DOHH2 (cell line): ENCODE measurements around the gene GALNS.

Source experiments
- EZH2phosphoT487 ChIP-seq: fragments of 200-600 bp; sonication (generic); IDR thresholded peaks from 2 replicates; pipeline ENCODE4 v1.6.1; 2017; ENCODE audit warnings: borderline replicate concordance, mild to moderate bottlenecking, antibody characterized with exemption, low read length, moderate library complexity, mixed read lengths
- TF ChIP-seq, protein P1 (sequence below): fragments of 200-600 bp; sonication (generic); IDR thresholded peaks from one replicate; pipeline ENCODE4 v1.5.1; 2014; ENCODE audit warnings: antibody characterized with exemption, mild to moderate bottlenecking, low read depth, low read length; ENCODE audit not compliant: poor library complexity, severe bottlenecking

DNA sequence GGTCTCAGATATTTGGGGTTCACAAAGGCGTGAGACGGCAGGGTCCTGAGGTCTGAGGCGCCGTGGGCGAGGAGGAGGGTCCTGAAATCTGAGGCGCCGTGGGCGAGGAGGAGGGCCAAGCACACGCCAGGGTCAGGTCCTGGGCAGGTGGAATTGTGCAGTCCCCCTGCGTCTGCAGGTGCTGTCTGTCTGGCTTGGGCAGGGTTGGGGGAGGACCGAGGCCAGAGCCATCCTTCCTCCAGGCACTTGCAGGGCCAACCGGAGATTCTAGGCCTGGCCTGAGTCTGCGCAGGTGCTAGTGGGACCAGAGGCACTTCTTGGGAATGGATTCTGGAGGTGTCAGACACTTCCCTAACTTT is 42.6 kb downstream of the GALNS start:
- TF ChIP-seq, protein P1, sequence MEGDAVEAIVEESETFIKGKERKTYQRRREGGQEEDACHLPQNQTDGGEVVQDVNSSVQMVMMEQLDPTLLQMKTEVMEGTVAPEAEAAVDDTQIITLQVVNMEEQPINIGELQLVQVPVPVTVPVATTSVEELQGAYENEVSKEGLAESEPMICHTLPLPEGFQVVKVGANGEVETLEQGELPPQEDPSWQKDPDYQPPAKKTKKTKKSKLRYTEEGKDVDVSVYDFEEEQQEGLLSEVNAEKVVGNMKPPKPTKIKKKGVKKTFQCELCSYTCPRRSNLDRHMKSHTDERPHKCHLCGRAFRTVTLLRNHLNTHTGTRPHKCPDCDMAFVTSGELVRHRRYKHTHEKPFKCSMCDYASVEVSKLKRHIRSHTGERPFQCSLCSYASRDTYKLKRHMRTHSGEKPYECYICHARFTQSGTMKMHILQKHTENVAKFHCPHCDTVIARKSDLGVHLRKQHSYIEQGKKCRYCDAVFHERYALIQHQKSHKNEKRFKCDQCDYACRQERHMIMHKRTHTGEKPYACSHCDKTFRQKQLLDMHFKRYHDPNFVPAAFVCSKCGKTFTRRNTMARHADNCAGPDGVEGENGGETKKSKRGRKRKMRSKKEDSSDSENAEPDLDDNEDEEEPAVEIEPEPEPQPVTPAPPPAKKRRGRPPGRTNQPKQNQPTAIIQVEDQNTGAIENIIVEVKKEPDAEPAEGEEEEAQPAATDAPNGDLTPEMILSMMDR = no peak
- no peak for TF ChIP-seq EZH2phosphoT487
